Pulmonary artery endothelial cell (primary cell): ENCODE results near the gene RASD2. TPM values are rescaled to one million over a fixed set of nuclear protein-coding genes. Genes with fewer than 3 reads are reported as not detected.

Experiments
- DNase-seq: peaks from one replicate; pipeline ENCODE4 v3.0.0-alpha.2; 2011; ENCODE audit warnings: low read depth, low spot score
- total RNA-seq: library from RNA; depleted of rRNA; stranded (reverse); fragments of >200 nt; gene quantifications from 2 replicates; pipeline ENCODE4 v1.2.3, GENCODE V29; 2014

The RASD2 gene
- total RNA-seq, 1 donor from 2014 or later: not detected

DNA sequence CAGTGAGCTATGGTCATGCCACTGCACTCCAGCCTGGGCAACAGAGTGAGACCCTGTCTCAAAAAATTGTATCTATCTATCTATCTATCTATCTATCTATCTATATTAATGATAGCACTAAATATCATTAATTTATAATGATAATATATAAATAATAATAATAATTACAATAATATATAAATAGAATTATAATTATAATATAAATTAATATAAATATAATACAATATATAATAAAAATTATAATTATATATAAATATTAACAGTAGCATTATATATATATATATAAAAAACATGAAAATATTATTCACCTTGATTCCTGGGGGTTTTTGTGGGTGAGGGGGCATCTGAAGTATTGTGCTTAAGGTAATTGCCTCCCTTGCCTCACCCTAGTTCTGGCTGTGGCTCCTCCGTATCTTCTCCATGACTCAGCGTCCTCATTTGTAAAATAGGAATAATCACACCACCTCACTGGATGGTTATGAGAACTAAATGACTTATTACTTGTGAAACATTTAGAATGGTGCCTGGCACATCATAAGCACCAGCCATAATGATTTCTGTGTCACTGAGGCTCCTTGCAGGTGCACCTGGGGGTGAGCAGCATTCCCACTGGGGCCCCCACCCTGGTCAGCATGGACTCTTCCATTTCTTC is 18.8 kb downstream of the RASD2 start:
- no peak for DNase-seq

DNA sequence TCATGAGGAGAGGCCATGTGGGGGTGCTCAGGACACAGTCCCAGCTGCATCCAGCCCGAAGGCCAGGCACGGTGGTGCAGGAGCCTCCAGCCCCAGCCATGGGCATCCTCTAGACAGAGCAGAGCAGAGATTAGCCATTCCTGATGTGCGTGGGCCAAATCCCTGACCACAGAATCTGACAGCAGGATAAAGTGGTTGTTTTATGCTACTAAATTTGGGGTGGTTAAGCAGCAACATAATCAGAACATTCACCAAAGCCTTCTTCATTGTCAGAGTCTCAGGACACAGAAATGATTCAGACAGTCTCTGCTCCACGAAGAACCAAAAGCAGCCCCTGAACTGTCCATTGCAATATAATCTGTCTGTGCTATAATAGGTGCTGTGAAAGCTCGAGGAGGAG is 19.7 kb downstream of the RASD2 start:
- no peak for DNase-seq

DNA sequence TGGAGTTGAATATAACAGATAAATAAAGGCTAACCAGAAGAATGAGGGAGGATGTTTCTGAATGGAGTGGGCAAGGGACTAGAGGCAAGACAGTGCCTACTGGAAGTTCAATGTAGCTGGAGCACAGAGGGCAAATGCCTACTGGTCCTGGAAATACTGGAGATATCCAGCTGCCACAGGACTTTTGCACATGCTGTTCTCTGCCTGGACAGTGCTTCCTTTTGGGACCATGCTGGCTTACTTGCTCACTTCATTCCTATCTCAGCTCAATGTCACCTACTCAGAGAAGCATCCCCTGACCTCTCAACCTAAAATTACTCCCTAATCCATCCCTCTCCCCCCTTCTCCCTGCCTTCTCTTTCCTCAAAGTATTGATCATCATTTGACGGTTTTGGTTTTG is 20.2 kb downstream of the RASD2 start:
- no peak for DNase-seq

DNA sequence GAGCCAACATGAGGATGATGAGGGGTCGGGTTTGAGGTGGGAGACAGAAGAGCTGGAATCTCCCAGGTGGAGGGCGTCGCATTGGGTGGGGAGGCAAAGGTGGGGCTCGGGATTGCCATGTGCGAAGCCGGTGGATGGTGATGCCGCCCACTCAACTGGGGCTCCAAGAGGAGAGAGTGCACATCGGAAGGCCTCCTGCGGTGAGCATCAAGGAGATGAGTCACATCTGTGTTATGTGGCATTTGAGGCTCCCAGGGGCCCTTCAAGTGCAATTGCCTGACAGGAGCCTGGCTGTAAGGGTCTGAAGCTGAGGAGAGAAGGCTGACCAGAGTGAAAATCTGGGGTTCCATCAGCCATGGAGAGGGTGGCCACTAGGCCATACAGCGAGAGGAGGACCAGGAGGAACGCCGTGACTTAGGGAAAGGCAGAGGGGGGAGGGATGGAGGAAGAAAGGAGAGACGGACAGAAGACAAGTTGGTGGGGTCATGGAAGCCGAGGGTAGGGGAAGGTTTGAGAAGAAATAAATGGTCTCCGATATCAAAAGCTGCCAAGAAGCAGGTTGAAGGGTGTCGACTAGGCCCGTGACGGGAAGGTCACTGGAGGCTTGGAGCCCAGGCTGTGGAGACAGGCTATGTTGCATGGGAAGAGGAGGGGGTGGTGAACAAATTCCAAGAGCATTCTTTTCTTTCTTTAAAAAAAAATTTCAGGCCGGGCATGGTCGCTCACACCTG is 21.3 kb downstream of the RASD2 start:
- no peak for DNase-seq

DNA sequence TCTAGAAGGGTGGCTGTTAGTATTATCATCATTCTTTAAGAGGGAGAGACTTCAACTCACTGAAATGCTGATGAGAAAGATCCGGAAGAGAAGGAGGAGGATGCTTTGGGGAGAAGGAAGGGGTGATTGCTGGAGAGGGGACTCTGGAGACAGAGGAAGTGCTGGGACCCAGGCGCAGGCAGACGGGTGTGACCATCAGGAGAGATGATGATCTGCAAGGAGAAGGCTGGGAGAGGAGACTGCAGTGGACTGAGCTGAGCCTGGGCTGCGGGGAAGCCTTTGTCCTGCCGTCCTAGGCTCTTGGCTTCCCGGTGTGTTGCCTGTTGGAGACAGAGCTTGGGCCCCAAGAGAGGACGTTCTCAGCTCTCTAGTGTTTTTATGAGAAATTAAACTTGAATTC is 22.6 kb downstream of the RASD2 start:
- no peak for DNase-seq

DNA sequence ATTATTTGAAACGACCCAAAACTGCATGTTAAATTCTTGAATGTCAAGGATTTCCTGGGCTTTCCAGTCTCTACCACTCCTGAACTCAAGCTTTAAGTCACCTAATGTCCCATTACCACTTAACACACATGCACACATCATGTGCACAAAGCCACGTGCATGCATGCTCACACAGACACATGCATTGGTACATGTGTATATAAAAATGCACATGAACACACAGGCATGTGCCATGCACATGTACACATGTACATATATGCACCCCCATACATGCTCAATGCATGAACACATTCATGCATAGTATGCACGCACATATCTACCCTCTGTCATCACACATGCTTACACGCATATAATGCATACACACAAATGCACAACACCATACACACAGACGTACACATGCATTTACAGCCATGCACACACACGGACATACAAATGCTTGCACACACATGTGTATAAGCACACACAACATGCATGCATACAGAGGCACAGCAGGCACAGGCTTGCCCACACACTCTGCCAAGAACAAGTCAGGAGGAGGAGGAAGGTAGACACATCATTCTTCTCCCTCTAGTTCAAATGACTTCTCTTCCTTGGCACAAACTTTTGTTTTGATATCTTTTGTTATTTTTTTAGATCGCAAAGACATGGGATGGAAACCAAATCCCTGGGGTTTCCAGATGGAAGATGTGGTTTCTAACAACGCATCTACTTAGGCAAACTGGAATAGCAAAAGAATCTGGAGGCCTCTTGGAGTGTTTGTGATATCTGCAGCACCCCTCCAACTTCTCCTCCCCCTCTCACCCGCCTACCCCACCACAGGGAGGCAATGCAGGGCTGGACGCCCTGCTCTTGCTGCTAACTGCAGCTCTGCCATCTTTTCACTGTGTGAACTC is 24.6 kb downstream of the RASD2 start:
- DNase-seq: no peak

DNA sequence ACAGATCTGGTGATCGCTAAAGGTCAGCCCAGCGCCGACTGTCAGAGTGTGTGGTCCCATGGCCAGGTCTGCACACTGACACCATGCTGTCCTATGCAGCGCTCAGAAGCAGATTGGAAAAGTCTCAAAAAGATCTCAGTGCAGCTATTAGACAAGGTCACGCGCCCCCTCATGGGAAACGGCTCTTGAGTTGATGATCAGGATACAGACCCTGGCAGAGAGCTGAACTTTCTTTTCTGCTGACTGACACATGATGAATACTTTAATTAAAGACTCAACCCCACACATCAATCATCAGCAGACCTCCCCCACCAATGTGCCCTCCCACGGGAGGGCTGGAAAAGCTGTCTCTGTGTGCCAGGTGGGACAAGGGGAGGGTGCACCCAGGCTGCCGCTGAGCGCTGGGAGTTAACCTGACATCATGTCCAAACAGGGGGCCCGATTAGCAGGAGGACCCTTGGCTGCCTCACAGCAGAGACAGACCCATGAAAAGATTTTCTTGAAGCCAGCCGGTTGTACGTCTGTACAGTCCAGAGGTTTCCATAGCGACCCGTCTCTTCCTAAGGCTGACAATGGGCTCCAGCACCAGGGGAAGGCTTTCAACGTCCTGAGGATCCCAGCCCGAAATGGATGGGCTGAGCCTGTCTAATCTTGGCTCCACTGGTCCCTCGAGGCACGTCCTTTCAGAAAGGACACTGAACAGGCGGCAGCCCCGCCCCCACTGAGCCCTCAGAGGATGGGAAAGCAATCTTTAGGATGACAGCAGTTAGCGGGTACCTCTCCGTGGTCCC is 26.9 kb downstream of the RASD2 start:
- no peak for DNase-seq

DNA sequence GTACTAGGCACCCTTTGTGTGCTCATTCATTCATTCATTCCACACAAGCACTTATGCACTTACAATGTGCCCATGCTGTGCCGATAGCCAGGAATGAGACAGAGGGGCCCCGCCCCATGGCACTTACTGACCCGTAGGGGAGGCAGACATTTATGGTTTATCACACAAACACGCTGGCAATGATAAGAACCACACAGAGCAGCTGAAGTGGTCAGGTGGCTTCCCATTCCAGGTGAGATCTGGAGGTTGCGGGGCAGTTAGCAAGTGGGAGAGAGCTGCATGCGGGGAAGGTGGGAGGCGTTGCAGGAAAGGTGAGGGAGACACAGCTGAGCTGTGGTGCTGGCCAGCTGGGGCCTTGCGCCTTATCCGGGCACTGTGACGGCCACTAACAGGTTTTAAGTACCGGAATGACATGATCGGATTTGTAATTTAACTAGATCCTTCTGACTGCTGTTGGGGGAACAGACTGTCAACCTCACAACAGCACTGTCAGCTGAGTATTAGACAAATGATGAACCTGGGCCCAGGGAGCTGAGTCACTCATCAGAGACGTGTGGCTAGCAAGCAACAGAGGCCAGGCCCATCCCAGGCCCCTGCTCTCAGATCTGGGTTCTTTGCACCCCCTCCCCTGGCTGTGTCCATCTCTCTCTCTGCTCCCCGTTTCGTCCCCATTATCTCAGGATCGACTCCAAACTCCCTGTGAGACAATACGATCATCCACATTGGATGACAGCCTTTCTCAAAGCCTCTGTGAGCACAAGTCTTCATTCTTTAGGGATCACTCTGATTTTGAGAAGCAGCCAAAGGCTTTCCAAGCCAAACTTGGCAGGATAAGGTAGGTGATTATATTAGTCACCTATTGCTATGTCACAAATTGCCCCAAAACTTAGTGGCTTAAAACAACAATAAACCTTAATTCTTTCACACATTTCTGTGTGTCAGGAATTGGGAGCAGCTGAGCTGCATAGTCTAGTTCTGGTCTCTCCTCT is 28.4 kb downstream of the RASD2 start:
- no peak for DNase-seq

DNA sequence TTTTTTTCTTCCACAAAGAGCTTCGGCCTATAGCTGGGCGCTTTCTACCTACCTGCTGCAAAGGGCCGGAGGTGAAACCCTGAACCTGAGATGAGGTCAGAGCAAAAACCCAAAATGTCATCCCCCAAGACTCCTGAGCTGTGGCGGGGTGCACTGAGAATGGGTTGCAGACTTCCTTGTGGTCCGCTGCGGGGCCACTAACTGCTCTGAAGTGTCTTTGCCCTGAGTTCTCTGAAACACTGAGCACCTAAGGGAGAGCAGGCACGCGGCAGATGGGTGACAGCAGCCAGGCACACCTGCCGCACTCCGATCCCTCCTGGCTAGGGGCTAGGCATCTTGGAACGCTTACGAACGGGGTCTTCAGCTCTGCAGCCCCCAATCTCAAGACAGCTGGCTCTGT is 29.3 kb downstream of the RASD2 start:
- DNase-seq: no peak

DNA sequence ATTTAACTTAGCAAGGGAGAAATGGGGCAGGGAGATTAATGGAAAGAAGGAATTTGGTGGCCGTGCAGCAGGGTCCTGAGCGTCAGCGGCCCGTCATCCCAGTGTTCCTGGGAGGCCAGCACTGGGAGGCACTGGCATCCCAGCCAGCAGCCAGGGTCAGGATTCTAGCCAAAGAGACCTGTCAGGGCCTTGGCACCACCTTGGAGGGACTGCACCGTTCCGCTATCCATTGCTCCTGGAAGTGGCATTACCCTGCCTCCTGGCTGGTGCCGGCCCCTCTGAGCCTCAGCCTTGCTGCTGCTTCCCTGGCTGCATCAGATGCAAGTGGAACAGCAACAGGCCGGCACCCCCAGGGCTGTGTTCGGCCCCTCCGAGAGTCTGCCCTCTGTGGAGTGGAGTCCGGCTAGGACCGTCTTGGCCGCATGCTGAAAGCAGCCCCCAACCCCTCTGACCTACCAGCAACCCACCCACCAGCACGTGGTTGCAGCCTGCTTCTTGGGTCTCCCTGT is 30.1 kb downstream of the RASD2 start:
- no peak for DNase-seq

DNA sequence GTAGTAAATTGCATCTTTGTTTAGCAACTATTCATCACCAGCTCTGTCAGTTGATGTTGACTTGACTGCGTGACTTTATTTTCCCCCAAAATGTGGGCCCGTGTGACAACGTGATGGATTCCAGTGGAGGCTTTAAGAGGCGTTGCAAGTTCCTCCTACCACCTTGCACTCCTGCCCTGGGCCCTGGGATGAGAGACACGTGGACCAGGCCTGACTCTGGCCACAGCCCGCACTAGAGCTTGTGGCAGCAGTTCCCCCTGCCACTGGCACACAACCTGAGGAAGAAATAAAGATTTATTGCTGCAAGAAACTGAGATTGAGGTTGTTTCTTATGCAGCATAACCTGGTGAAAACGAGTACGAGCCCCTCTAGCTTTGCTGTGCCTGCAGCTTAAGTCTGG is 31.9 kb downstream of the RASD2 start:
- no peak for DNase-seq

DNA sequence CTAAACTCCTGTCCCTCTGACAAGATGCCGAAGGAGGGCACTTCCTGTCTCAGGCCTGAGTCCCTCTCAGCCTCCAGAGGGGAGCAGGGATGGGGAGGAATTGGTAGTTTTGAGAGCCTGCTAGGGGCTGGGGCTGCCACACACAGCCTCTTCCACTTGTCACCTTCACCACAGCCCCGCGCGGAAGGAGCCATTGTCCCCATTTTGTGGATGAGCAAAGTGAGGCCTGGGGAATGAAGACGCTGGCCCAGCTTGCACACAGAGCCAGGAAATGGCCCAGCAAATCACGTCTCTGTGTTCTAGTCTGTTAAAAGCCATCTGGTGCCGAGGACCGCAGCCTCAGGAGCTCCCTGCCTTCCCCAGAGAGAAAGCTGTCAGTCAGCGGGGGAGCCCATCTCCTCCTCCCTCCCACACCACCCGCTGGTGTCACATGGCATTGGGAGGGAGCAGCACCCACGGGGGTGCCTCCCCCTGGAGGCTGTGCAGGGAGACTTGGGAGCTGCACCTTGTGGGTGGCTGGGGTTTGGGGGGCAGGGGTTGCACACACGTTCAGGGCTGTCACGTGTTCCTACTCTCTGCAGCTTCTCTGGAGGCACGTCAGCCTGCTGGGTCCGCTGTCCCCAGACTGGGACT is 34.6 kb downstream of the RASD2 start:
- no peak for DNase-seq

DNA sequence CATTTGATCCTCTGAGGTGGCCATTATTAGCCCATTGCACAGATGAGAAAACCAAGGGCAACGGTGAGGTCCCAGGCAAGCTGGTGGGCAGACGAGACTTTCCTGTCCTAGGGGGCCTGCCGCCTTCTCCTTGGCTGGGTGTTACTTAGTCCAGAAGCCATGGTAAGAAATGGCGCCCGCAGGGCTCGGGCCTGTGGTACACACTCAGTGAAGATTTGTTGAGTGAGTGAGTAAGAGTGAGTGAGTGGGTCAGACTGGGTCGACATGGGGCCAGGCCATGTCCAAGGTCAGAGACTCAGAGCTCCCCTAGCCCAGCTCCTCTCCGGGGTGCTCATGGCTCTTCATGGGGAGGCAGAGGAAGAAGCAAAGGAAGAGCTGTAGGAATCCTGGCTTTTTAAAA is 36.0 kb downstream of the RASD2 start:
- no peak for DNase-seq

DNA sequence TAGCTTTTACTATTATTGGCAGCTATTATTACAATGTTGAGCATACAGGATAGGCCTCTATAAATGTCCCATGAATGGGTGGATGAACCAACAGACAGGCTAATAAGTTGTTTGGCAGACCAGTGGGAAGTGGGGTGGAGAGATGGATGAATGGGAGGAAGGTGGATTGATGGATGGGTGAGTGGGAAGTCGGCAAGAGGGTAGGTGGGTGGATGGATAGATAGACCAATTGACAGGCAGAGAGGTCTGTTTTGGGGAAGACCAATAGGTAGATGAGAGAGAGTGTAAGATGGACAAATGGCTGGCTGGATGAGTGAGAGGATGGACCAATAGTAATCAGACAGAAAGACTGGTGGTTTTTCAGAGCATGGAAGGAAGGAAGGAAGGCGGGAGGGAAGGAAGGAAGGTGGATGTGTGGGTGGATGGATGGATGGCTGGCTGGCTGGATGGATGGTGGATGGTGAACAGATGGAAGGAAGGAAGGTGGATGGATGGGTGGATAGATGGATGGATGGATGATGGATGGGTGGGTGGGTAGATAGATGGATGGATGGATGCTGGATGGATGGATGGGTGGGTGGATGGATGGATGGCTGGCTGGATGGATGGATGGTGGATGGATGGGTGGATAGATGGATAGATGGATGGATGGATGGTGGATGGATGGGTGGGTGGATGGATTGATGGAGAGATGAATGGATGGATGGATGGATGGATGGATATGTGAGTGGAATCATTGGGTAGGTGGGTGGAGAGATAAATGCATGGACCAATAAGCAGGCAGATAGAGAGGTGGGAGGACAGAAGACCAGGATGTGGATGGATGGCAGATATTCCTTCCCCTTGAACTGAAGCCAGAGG is 37.4 kb downstream of the RASD2 start:
- DNase-seq: no peak

DNA sequence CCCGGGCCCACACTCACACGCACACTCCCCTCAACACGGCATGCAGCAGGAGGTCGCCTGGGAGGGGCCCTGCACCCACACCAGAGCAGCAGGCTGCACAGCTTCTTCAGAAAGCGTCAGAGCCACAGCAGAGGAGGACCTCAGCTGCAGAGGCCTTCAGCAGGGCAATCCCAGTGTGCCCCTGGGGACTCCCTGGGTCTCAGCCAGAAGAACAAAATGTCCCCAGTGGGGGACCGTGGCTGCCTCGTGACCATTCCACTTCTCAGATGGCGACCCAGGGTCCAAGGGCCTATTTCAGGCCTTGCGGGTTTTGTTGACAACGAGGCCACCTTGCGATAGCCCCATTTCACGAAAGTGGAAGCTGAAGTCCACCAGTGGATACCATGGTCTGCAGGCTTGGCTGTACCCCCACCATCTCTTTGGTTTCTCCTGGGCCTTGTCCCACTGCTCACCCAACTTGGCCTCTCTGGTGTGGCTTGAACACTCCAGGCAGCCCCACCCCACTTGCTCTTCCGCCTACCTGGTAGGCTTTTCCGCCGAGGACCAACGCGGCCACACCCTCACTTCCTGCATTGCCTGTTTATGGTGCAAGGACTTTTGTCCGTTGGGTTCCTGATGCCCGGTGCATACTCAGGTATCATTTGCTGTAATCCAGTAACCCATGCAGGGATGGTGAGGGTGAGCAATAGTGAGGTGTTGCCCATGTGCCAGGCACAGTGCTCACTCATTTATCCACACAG is 38.4 kb downstream of the RASD2 start:
- DNase-seq: no peak

DNA sequence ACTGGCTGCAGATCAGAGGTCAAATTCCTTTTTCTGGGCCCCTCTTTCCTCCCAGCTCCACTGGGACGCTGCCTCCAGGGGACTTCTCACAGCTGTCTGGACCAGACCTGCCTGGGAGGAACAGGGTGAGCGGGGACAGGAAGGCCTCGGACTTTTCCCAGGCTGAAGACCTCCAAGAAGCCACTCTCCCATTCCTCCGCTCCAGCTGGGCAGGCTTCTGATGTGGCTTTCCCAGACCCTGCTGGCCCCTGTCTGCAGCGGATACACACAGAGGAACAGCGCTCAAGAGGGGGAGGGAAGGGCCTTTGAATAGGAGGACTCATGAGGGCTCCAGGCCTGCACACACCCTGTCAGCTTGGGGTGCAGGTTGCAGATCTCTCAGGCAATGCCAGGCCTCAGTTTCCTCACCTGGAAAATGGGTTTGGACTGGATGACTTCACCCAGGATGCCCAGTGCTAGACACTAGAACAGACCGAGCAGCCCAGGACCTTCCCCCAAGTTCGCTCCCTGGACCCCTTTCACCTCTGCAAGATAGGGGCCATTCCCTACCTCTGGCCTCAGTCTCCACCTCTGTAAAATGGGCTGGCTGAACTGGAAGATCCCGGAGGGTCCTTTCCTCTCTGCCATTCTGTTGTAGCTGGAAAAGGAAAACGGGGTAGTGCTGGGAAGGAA is 39.9 kb downstream of the RASD2 start:
- DNase-seq: no peak

DNA sequence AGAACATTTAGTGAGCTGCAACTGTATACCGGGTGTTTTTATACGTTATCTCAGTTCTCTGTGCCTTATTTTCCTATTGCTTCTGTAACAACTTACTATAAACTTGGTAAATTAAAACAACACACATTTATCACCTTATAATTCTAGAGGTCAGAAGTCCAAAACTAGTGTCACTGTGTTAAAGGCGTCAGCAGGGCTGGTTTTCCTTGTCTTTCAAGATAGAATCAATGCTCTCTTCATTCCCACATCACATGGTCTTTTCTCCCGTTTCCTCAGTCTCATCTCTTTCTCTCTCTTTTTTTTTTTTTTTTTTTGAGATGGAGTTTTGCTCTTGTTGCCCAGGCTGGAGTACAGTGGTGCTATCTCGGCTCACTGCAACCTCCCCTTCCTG is 40.4 kb downstream of the RASD2 start:
- DNase-seq: no peak
